Stimulated activated CD8-positive, alpha-beta memory T cell treated with anti-CD3 and anti-CD28 coated beads, Interleukin-15, amount 100 ng/mL, for 48 hours (primary cell): ENCODE data around the gene RAB6C.
"Not testable (repeated sequence)": the region's sequence is repeated elsewhere in the genome, so short reads cannot be mapped to it uniquely, and the experiment has no call there.

Source experiments
- DNase-seq, 2 donors: peaks; one replicate each; pipeline ENCODE4 v3.0.0-alpha.2; 2020; ENCODE audit warnings: low read depth in 2 of 2

RAB6C gene

DNA sequence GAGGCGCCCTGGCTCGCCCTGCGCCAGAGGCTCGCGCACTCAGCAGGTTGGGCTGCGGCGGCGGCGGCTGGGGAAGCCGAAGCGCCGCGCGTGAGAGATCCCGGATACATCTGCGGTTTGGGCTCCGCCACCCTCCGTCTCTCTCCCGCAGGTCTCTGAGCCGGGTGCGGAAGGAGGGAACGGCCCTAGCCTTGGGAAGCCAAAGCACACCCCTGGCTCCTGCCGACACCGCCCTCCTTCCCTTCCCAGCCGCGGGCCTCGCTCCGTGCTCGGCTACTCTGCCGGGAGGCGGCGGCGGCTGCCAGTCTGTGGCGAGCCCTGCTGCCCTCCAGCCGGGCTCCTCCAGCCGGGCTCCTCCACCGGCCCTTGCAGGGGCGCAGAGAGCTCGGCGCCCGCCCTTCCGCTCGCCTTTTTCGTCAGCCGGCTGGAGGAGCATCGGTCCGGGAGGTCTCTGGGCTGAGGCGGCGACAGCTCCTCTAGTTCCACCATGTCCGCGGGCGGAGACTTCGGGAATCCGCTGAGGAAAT, at the start of gene RAB6C:
RAB6C (plus strand) TSS at position 38 of the 527 bp plus-strand sequence; CDS start at position 488, 450 bp downstream.
- DNase-seq: not testable (repeated sequence)

DNA sequence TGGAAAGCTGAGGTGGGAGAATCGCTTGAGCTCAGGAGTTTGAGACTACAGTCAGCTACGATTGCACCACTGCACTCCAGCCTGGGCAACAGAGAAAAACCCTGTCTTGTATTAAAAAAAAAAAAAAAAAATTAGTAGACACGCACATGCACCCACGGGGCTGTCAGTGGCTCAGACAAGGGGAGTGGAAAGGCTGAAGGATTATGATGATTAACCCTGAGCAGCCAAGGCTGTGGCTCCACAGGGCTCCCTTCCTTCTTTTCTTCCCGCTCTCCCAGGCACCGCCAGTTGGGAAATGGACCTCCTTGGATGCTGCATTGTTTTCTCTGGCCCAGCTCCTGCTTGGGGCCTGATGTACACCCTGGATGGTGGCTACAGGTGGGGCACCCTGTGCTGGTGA, 49.0 kb upstream of the RAB6C start:
- DNase-seq: no peak

DNA sequence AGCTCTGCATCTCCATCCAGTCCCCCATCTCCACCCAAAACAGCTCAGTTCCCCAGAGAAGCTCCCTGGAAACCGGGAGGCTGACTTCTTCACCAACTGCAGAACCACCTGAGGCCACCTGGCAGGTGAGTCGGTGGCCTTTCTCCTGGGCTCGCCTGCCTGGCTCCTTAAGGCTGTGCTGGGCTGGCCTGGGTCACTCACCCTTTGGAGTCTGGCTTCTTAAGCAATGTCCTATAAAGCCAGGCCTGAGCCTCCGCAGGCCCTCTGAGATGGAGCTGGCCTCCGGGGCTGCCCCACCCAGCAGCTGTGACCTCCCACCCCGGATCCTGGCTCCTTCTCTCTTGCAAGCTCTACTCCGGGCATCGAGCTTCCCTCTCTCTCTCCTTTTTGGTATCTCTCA, 46.1 kb upstream of the RAB6C start:
- not testable (repeated sequence) for DNase-seq

DNA sequence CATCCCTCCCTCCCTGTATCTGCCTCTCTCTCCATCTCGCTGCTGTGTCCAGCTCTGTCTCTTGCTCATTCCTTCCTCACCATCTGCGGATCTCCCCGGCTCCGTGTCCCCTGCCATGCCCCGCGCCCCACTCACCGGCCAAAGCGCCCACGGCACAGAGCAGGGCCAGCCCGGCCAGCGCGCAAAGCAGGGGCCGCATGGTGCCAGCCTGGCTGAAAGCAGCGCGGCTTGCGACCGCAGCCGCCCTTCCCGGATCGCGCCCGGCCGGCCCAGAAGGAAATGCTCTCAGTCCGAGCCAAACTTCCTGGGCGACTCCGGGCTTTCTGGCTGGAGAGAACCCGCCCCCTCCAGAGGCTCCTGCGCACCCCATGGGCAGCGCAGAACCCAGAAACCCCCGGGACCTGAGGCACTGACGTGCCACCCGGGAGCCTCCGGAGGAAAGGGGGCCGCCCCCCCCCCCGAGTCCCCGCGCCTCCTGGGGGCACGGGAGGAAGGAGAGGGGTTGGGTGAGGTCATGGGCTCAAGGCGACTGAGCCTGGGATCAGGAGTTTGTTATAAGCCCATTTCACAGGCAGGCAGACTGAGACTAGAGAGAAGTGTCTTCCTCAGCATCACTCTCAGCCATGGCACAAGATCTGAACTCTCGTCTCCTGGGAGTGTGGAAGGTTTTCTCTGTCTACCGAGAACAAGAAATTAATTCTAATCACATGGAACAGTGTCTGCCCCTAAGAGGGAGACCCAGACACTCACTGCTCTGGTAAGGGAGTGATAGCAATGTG, 45.2 kb upstream of the RAB6C start:
- no peak for DNase-seq

DNA sequence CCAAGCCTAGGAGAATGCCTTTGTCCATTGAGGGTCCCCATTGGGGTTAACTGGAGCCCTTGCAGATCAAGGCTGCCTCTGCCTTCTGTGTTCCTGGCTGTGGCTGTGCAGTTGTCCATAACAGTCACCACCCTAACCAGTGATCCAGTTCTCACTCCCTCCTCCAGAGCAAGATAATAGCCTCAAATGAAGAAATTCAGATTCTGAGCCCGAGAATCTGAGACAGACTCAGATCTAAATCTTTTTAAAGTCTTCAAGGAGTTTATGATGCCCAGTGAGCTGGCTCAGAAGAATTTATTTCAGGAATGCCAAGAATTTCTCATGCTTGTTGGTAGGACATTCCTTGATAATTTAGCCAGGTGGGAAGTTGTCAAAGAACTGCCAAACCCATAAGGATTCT, 44.3 kb upstream of the RAB6C start:
- DNase-seq: no peak

DNA sequence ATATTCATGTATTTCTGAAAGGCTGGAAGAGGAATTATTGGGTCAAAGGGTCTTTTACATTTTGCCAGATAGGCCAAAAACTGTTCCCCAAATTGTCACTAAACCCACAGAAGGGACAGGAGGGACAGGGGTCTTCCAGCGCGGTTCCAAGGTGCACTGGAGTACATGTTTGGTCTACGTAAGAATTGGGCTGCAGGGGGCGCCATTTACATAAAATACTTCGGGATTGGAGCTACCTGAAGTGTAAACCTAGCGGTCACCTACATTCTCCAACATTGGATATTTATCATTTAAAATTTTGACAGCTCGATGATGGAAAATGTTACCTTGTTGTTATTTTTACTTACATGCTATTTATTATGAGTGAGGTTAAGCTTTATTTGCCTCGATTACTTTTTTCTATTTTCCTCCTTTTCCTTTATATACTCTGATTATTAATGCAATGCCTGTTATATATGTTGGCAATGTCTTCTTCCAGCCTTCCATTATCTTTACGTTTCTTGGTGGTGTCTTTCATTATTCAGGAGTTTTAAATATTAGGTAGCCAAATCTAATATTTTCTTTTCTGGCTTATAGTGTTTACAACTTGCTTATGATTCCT, 43.0 kb upstream of the RAB6C start:
- DNase-seq: no peak

DNA sequence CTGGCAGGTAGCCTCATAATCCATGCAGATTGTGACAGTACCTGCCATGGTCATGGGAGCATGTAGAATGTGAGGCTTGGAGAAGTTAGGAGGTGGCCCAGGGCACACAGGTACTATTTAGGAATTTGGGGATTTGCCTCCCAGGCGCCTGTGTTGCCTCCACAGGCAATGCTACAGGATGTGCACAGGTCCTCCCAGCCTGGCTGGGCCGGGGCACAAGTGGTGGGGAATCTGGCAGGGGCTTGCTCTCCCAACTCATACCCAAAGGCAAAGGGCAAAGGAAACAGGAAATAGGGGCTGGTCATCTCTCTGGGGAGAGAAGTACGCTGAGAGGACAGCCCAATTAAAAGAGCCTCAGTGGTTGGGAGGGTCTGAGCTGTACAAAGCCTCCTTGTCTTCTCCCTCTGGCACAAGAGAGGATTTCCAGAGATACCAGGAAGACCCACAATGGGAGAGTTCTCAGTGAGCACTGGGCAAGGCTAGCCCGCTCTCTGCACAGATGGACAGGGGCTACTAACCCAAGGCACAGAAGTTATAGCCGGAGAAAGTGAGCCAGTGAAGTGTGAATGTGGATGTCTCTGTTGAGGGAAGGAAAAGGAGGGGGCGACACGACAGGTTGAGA, 40.5 kb upstream of the RAB6C start:
- DNase-seq: not testable (repeated sequence)

DNA sequence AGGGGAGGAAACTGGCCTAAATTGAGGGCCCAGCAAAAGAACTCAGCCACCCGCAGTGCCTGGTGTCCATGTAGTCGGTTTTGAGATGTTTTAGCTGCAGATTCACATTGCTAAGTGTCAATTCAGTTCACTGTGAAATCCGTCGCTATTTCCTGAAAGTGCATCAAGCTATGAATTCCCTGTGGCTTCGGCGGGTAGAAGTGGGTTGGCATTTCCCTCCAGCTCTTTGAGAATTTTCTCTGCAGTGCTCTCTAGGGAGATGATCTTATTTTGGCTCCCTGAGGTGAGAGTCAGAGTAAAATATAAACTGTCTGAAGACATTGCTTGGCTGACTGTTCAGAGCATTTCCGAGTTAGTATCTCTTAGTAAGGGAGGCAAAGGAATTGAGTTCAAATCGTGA, 36.0 kb upstream of the RAB6C start:
- not testable (repeated sequence) for DNase-seq

DNA sequence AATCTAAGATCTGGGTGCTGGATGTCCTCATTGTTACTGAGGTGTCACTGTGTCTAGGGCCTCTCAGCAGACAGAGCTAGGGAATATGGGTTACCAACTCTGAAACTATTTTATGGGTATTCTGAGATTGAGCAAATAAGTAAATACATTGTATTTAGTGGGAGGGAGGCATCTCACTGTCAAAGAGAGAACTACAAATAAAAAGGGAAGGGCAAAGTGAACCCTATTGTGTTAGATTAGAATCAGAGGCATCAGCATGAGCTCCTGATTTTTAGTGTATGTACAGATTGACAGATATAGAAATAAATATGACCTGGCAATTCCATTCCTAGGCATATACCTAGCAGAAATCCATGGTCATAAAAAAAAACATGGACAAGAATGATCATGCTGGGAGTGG, 33.9 kb upstream of the RAB6C start:
- DNase-seq: no peak

DNA sequence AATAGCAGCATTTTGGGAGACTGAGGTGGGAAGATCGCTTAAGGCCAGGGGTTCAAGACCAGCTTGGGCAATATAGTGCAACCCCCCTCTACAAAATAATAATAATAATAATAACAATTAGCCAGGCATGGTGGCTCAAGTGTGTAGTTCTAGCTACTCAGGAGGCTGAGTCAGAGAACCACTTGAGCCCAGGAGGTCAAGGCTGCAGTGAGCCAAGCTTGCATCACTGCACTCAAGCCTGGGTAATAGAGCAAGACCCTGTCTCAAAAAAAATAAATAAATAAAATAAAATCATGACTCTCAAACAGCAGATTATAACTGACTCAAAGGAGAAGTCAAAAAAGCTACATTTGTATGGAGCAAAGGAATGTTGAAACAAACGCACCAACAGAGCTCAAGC, 31.8 kb upstream of the RAB6C start:
- not testable (repeated sequence) for DNase-seq

DNA sequence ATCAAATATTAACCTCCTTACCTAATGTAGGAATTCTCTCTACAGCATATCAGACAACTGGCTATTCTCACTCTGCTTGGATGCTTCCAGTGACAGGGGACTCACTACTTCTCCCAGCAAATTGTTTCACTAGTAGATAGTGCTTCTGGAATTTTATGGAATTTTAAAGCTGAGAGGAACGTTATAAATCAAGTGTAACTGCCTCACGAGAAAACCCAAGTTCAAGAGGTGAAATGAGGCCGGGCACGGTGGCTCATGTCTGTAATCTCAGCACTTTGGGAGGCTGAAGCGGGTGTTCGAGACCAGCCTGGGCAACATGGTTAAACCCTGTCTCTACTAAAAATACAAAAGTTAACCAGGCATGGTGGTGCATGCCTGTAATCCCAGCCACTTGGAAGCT, 23.3 kb upstream of the RAB6C start:
- not testable (repeated sequence) for DNase-seq

DNA sequence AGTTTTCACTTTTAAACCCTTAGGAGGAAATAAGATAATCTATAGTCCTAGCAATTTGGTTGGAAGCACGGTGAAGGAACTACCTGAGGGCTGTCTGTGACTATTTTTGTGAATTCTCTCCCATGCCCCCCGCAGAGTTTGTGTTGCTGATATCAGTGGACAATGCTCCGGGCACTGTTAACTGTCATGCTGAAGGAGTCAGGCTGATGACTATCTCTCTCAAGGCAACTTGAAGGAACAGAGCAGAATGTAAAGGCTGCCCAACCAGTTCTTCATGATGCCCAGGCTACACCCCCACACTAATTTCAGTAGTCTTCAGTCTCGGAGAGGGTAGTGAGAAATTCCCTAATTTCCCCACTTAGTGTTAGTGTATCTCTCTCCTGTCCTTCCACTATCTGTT, 21.6 kb upstream of the RAB6C start:
- no peak for DNase-seq

DNA sequence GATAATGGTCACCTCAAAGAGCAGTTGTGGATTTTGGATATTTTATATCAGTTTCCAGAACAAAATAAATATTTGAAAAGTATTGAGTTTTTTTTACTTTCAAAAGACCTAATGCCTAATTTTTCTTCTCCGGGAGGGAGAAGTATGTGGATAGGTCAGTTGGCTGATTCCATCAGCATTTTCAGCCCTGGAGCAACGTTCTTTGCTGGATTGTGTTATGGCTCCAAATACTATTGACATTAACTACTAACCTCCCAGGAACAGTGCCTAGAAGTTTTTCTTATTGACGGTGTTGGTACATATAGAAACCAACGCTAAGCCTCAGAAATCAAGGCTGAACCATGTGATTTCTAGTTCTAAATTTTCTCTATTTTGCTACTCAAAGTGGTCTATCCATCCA, 20.7 kb upstream of the RAB6C start:
- not testable (repeated sequence) for DNase-seq

DNA sequence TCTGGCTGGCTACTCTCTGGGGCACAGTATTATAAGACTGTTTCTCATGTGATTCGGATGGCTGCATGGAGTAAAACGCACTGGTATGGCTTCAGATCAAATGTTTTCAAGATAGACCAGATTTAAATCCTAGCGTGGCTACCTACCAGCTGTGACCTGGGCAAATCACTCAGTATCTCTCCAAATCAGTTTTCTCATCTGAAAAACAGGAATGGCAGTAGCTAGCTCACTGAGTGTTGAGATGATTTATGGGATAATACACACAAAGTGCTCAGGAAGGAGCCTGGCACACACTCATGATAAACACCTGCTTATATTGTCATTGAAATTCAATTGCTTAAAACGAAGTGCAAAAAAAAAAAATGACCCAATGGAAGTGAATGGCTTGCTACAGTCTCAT, 10.9 kb upstream of the RAB6C start:
- not testable (repeated sequence) for DNase-seq

DNA sequence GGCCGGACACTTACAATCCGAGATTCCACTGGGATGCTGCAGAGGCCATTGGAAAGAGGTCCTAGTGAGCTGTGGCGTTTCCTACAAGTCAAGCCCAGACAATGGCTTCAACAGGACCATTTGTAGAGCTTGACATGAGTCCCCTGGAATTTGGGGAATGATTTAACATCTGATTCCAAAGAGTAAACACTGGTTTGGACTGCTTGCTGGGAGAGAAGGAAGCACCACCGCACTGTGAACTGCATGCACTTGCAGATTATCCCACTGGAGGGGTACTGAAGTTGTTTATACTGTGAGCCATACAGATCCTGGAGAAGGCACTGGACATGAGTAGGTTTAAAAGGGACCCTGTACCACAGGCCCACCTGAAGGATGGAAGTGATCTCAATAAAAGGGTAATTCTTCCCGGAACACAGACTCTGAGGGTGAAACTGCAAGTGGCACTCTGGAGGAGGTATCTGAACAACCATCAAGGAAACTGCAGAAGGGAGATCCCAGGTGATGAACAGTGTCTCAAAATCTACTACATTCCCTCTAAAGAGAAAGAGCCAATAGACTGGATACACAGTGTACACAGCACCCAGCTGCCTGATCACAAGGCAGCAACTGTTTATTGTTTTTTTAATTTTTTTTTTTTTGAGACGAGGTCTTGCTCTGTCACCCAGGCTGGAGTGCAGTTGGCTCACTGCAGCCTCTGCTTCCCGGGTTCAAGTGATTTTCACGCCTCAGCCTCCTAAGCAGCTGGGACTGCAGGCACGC, 4.3 kb upstream of the RAB6C start:
- no peak for DNase-seq

DNA sequence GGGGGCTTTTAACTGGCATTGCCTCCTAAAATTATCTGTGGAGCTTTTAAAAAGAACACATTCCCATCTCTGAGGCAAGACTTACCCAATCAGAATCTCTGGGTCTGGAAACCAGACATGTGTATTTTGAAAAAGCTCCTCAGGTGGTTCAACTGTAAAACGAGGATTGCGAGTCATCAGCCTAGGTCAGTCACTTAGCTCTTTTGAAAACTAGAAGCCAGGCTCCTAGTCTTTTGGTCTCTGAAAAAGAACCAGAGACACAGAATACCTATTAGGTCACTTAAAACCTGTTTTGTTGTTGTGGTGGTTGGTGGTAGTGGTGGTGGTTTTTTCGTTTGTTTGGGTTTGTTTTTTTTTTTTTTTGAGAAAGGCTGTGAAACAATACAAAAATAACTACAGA, 2.5 kb upstream of the RAB6C start:
- DNase-seq: not testable (repeated sequence)

DNA sequence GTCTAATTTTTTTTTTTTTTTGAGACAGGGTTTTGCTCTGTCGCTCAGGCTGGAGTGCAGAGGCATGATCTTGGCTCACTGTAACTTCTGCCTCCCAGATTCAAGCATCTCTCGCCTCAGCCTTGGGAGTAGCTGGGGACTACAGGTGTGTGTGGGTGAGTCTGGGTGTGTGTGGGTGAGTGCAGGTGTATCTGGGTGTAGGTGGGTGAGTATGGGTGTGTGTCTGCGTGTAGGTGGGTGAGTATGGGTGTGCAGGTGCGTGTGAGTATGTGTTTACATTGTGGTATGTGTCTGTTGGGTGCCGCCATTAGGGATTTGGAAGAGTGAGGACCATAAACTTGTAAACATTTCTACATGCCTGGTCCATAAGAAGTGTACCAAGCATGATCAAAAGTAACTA, 1.5 kb upstream of the RAB6C start:
- DNase-seq: no peak

DNA sequence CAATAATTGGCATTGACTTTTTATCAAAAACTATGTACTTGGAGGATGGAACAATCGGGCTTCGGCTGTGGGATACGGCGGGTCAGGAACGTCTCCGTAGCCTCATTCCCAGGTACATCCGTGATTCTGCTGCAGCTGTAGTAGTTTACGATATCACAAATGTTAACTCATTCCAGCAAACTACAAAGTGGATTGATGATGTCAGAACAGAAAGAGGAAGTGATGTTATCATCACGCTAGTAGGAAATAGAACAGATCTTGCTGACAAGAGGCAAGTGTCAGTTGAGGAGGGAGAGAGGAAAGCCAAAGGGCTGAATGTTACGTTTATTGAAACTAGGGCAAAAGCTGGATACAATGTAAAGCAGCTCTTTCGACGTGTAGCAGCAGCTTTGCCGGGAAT, 780 bp downstream of the RAB6C start:
- not testable (repeated sequence) for DNase-seq

DNA sequence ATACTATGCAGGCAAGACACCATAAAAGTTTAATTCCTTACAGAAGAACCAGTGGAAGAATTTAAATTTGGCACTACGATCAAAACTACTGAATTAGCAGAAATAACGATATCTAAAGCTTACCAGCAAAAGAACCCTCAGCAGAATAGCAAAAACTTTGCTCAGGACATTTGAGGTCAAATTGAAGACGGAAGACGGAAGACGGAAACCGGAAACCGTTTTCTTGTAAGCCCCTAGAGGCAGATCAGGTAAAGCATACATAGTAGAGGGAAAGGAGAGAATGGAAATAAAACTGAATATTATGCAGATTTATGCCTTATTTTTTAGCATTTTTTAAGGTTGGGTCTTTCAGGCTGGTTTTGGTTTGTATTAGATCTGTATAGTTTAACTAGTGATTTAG, 2.2 kb downstream of the RAB6C start:
- DNase-seq: not testable (repeated sequence)

DNA sequence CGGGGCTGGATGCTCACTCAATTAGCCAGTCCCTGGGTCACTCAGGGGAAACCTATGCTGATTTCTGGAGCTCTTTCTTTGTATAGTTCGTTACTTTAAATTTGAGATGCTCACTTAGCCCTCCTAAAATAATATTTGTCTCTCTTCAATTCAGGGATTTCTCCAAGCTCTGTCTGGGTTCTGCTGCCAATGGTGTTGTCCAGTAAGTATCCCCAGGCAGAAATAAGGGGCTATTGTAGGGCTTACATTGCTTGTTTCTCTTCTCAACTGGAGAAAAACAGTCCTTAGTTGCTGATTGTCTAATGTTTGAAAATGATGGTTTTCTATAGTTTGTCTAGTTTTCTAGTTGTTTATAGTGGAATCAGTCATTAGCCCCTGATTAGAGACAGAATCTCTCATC, 5.0 kb downstream of the RAB6C start:
- DNase-seq: no peak

DNA sequence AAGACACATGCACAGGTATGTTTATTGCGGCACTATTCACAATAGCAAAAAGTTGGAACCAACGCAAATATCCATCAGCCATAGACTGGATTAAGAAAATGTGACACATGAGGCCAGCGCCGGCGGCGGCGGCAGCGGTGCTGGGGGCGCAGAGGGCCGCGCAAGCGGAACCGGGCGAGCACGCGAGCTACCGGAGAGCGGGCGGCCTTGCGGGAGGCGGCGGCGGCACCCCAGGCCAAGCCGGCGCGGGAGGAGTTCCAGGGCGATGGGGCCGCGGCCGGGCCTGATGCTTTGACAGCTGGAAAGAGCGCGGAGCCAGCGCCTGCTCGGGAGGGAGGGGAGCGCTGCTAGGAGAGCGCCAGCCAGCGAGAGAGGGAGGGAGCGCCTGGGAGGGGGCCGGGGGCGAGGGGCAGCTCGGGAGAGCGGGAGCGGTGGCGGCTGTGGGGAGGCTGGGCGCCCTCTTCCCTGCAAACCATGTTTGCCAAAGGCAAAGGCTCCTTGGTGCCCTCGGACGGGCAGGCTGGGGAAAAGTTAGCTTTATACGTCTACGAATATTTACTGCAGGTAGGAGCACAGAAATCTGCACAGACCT, 13.0 kb downstream of the RAB6C start:
- not testable (repeated sequence) for DNase-seq

DNA sequence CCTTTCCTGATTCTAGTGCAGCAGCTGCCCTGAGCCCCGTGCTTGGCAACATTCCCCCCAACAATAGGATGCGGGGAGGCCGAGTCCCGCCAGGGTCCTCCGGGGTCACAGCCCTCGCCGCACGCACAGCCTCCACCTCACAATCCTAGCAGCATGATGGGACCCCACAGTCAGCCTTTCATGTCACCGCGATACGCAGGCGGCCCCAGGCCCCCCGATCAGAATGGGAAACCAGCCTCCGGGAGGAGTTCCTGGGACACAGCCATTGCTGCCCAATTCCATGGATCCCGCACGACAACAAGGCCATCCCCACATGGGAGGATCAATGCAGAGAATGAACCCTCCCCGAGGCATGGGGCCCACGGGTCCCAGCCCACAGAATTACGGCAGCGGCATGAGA, 13.7 kb downstream of the RAB6C start:
- not testable (repeated sequence) for DNase-seq
